Sigmoid colon (tissue), 7 donors: ENCODE results near the gene RETREG1. TPM values are rescaled to one million over a fixed set of nuclear protein-coding genes. Genes with fewer than 3 reads are reported as not detected.
"Not testable (repeated sequence)": the region's sequence is repeated elsewhere in the genome, so short reads cannot be mapped to it uniquely, and the experiment has no call there.

Experiments used
- DNase-seq: peaks from one replicate; pipeline ENCODE4 v3.0.0-alpha.2; 2019
- H3K27ac ChIP-seq, 4 donors: fragments of 200-600 bp; sonication (generic); one replicate each; pipeline ENCODE4 v1.5.1; 2016 to 2019; ENCODE audit warnings: mild to moderate bottlenecking in 1 of 4
- H3K27me3 ChIP-seq, 3 donors: fragments of 200-600 bp; sonication (generic); one replicate each; pipeline ENCODE4 v1.5.1; 2019; ENCODE audit warnings: mild to moderate bottlenecking in 1 of 3
- H3K36me3 ChIP-seq, 4 donors: fragments of 200-600 bp; sonication (generic); one replicate each; pipeline ENCODE4 v1.5.1; 2016 to 2019
- H3K4me1 ChIP-seq, 4 donors: fragments of 200-600 bp; sonication (generic); one replicate each; pipeline ENCODE4 v1.5.1; 2017 to 2019
- H3K4me3 ChIP-seq, 4 donors: fragments of 200-600 bp; sonication (generic); one replicate each; pipeline ENCODE4 v1.5.1; 2017 to 2019; ENCODE audit warnings: mild to moderate bottlenecking in 2 of 4, moderate library complexity in 1 of 4
- H3K9me3 ChIP-seq, 4 donors: fragments of 200-600 bp in 3 of 4; sonication (generic) in 3 of 4; one replicate each; pipeline versions ENCODE4 v1.5.1 to v1.6.1; 2013 to 2019
- CTCF ChIP-seq, 4 experiments: fragments of 450-650 bp in 3 of 4; fragments of 200-600 bp in 1 of 4; IDR thresholded peaks; one replicate each; pipeline ENCODE4 v1.5.1; 2016 to 2019; ENCODE audit warnings: antibody characterized with exemption in 4 of 4, mild to moderate bottlenecking in 3 of 4, moderate library complexity in 2 of 4
- EP300 ChIP-seq, 4 donors: sonication (generic); formaldehyde crosslinking; IDR thresholded peaks; one replicate each; pipeline ENCODE4 v1.6.1; 2017; ENCODE audit warnings: antibody characterized with exemption in 4 of 4
- POLR2A ChIP-seq, 2 donors: fragments of 450-650 bp; IDR thresholded peaks; one replicate each; pipeline ENCODE4 v1.6.1; 2016; ENCODE audit warnings: antibody characterized with exemption in 2 of 2, mild to moderate bottlenecking in 2 of 2, moderate library complexity in 2 of 2
- POLR2AphosphoS5 ChIP-seq, 4 donors: sonication (generic); formaldehyde crosslinking; IDR thresholded peaks; one replicate each; pipeline ENCODE4 v1.6.1; 2017; ENCODE audit warnings: antibody characterized with exemption in 4 of 4
- WGBS, 2 donors: extraction: QIAGEN DNeasy Blood & Tissue Kit; methylation state at CpG; one replicate each; pipeline ENCODE4 v1.1.7; 2013; 5-methylcytosine and 5-hydroxymethylcytosine counted together
- intact Hi-C: fragments of 100-400 bp; cut with DNase I; formaldehyde crosslinking; loops from one replicate; pipeline ENCODE4 v1.15.1; 2023
- polyA plus RNA-seq, 3 donors: library from polyadenylated mRNA; stranded (reverse); fragments of 200-250 nt; gene quantifications; one replicate each; pipeline ENCODE4 v1.2.3, GENCODE V29; 2013
- total RNA-seq, 4 donors: library from RNA; depleted of rRNA; stranded (reverse); fragments of >200 nt; gene quantifications; one replicate each; pipeline ENCODE4 v1.1.0, GENCODE V29; 2016
- donor health status: healthy with polysubstance abuse.
- donor health status: Bipolar disorder and iron deficiency.
- donor health status: healthy.

The RETREG1 gene
- total and polyA plus RNA-seq, 7 donors, result 10.8 to 21.2 (median 14.6) TPM

GRCh38 chr5:16654647-16655334 lies 38.0 kb upstream of the RETREG1 start:
- intact Hi-C loops, result no loop called here
- TF ChIP-seq POLR2A (IDR thresholded peaks at IDR 0.05), result no peak
- no peak for TF ChIP-seq POLR2AphosphoS5 (IDR thresholded peaks at IDR 0.05)
- no peak for TF ChIP-seq EP300 (IDR thresholded peaks at IDR 0.05)
- no peak for TF ChIP-seq CTCF (IDR thresholded peaks at IDR 0.05)
- WGBS, 2 donors, result 44 to 69% methylated on average over 6 of the region's 6 CpGs
- no peaks in the 10 kb centered on the region for H3K27me3 ChIP-seq
- H3K36me3 ChIP-seq, result no peaks in the 10 kb centered on the region
- no peak overlapping the region for H3K27ac ChIP-seq
- H3K4me3 ChIP-seq, result no peak overlapping the region
- no peak for DNase-seq
- peaks cover 0 to 12% (median 0%) of the 10 kb centered on the region in 4 donors for H3K4me1 ChIP-seq
- H3K9me3 ChIP-seq, result no peaks in the 10 kb centered on the region

DNA sequence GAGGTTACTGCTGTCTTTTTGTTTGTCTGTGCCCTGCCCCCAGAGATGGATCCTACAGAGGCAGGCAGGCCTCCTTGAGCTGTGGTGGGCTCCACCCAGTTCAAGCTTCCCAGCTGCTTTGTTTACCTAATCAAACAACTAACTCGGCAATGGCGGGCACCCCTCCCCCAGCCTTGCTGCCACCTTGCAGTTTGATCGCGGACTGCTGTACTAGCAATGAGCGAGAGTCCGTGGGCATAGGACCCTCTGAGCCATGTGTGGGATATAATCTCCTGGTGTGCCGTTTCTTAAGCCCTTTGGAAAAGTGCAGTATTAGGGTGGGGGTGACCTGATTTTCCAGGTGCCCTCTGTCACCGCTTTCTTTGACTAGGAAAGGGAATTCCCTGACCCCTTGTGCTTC lies 31.9 kb upstream of the RETREG1 start:
- H3K9me3 ChIP-seq, intact Hi-C loops, H3K4me1 ChIP-seq, H3K27ac ChIP-seq, H3K4me3 ChIP-seq, H3K27me3 ChIP-seq, DNase-seq, H3K36me3 ChIP-seq: not testable (repeated sequence)
- 78 to 84% methylated on average over 8 of the region's 8 CpGs for WGBS, 2 donors

GRCh38 chr5:16644301-16644889 lies 27.6 kb upstream of the RETREG1 start:
- TF ChIP-seq POLR2AphosphoS5 (IDR thresholded peaks at IDR 0.05) (no peak), CTCF (IDR thresholded peaks at IDR 0.05) (no peak), EP300 (IDR thresholded peaks at IDR 0.05) (no peak), POLR2A (IDR thresholded peaks at IDR 0.05) (no peak)
- DNase-seq, result no peak
- H3K9me3 ChIP-seq, result no peaks in the 10 kb centered on the region
- no peaks in the 10 kb centered on the region for H3K36me3 ChIP-seq
- no peaks in the 10 kb centered on the region for H3K27me3 ChIP-seq
- 87 to 93% methylated on average over 11 of the region's 11 CpGs for WGBS, 2 donors
- H3K4me1 ChIP-seq, result no peaks in the 10 kb centered on the region
- no peak overlapping the region for H3K4me3 ChIP-seq
- intact Hi-C loops, result no loop called here
- no peak overlapping the region for H3K27ac ChIP-seq

DNA sequence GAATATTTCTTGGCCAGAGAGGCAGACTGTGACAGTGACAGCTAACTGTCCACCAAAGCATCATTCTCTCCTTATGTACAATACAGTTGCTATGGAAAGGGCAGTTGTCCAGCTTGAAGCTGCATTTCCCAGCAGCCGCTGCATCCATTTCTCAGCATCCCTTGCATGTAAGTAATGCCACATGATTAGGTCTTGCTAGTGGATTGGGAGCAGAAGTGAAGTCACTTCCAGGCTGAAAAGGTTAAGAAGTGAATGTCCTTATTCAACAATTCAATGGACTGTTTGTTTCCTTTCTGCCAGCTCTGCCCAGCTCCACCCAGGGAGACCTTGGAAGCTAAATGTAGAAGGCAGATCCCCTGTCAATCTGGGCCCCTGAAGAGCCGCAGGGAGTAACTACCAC lies 26.1 kb upstream of the RETREG1 start:
- intact Hi-C loops, result no loop called here
- Histone ChIP-seq H3K4me3 (no peak overlapping the region), H3K36me3 (no peaks in the 10 kb centered on the region), H3K27ac (no peak overlapping the region), H3K4me1 (no peaks in the 10 kb centered on the region), H3K27me3 (no peaks in the 10 kb centered on the region), H3K9me3 (no peaks in the 10 kb centered on the region)
- no peak for TF ChIP-seq POLR2AphosphoS5 (IDR thresholded peaks at IDR 0.05)
- no peak for TF ChIP-seq CTCF (IDR thresholded peaks at IDR 0.05)
- TF ChIP-seq EP300 (IDR thresholded peaks at IDR 0.05), result no peak
- TF ChIP-seq POLR2A (IDR thresholded peaks at IDR 0.05), result no peak
- DNase-seq, result no peak
- 84 to 87% methylated on average over 2 of the region's 2 CpGs for WGBS, 2 donors

DNA sequence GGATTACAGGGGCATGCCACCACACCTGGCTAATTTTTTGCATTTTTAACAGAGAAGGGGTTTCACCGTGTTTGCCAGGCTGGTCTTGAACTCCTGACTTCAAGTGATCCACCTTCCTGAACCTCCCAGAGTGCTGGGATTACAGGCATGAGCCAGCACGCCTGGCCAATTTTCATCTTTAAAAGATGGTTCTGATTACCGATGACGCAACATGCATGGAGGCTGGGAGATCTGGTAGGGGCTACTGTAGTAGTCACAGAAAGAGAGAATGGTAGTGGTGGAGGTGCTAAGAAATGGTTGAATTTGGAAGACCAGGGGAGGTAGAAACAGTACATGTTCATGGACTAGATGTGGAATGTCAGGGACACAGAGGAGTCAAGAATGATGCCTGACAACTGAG lies 22.4 kb upstream of the RETREG1 start:
- H3K9me3 ChIP-seq, result no peaks in the 10 kb centered on the region
- H3K27ac ChIP-seq, result no peak overlapping the region
- no peak for DNase-seq
- no peaks in the 10 kb centered on the region for H3K4me1 ChIP-seq
- intact Hi-C loops, result no loop called here
- no peaks in the 10 kb centered on the region for H3K36me3 ChIP-seq
- no peaks in the 10 kb centered on the region for H3K27me3 ChIP-seq
- WGBS, 2 donors, result 94 to 95% methylated on average over 4 of the region's 4 CpGs
- no peak overlapping the region for H3K4me3 ChIP-seq
- no peak for TF ChIP-seq CTCF (IDR thresholded peaks at IDR 0.05)
- no peak for TF ChIP-seq EP300 (IDR thresholded peaks at IDR 0.05)
- TF ChIP-seq POLR2A (IDR thresholded peaks at IDR 0.05), result no peak
- no peak for TF ChIP-seq POLR2AphosphoS5 (IDR thresholded peaks at IDR 0.05)
